ENCODE measurements around the gene TEX19.
"Not testable (repeated sequence)": the region's sequence is repeated elsewhere in the genome, so short reads cannot be mapped to it uniquely, and the experiment has no call there.

- not testable (repeated sequence) for TF ChIP-seq EZH2phosphoT487 (IDR thresholded peaks at IDR 0.05; ENCODE audit: borderline replicate concordance, low read depth, low read length); CTCF (conservative IDR thresholded peaks at IDR 0.05; ENCODE audit: low read length)
Measured at GRCh38 chr17:82377294-82377693, 18.2 kb downstream of the TEX19 start.

All from OCI-LY7 (cell line).